Erythroblast (primary cell): Measurements from ENCODE around the gene PAQR9.

ENCODE experiments used
- GATA1 ChIP-seq: IDR thresholded peaks from 2 replicates; pipeline ENCODE4 v1.6.1; 2011; ENCODE audit warnings: low read depth, mild to moderate bottlenecking, control low read depth, low read length, moderate library complexity
- POLR2A ChIP-seq: IDR thresholded peaks from 2 replicates; pipeline ENCODE4 v1.6.1; 2011; ENCODE audit warnings: mild to moderate bottlenecking, low read length

DNA sequence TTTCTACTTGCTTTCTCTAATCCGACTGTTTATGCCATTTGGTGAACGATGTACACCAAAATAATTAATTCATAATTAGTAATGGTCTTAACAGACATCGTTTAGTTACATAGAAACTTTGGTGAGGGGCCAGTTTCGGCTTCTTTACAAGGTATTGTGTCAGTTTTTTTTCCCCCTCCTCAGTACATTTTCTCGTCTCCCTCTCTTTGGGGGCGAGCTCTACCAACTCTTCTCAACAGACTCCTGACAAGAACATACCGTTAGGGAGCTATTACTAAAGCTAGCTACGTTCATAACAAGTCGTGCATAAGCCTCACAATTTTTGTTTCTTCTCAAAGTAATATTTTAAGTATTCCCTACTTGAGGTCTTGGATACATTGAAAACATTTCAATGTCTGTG is 39.3 kb upstream of the PAQR9 start:
- TF ChIP-seq POLR2A (no peak), GATA1 (no peak)
